Measurements from ENCODE around the gene CARMIL1. TPM values are rescaled to one million over a fixed set of nuclear protein-coding genes. Genes with fewer than 3 reads are reported as not detected.

Gene CARMIL1
- polyA plus RNA-seq, 1 of the 3 experiments (the other 2 are of a cell fraction), result 1.7 TPM

- Histone ChIP-seq H3K36me3 (replicated peaks in 1 of 2; ENCODE audit: control insufficient read depth in 1 of 2, insufficient read depth in 2 of 2, low read length in 1 of 2) (no peaks in the 10 kb centered on the region), H3K79me2 (ENCODE audit: insufficient read depth) (no peaks in the 10 kb centered on the region), H4K20me1 (ENCODE audit: insufficient read depth) (no peaks in the 10 kb centered on the region), H2AFZ (ENCODE audit: low read depth) (no peak overlapping the region), H3K9me3 (no peaks in the 10 kb centered on the region), H3K9me2 (no peaks in the 10 kb centered on the region), H3K4me2 (no peak overlapping the region), H3K4me3 (ENCODE audit: low read depth in 2 of 2, low read length in 1 of 2) (no peak overlapping the region), H3K27ac (ENCODE audit: low read depth in 2 of 2, low read length in 1 of 2) (no peak overlapping the region), H3K4me1 (ENCODE audit: control insufficient read depth in 1 of 2, insufficient read depth in 2 of 2, low read depth in 1 of 2, low read length in 1 of 2) (no peaks in the 10 kb centered on the region), H3K27me3 (ENCODE audit: insufficient read depth) (no peaks in the 10 kb centered on the region), H3F3A (replicated peaks; ENCODE audit: insufficient read depth) (peaks cover 6% of the 10 kb centered on the region), H3K9ac (no peak overlapping the region)
- WGBS (ENCODE audit: low lambda C conversion rate), result 77% methylated on average over 3 of the region's 3 CpGs
- no peak for DNase-seq
- no peak for TF ChIP-seq SIN3A (IDR thresholded peaks at IDR 0.05; ENCODE audit: borderline replicate concordance, low read depth, low read length)
- no peak for TF ChIP-seq YY1 (IDR thresholded peaks at IDR 0.05; ENCODE audit: low read depth)
- no peak for TF ChIP-seq FOXM1 (IDR thresholded peaks at IDR 0.05; ENCODE audit: low read depth)
- TF ChIP-seq EZH2phosphoT487 (IDR thresholded peaks at IDR 0.05; ENCODE audit: borderline replicate concordance, low read depth), result no peak
- TF ChIP-seq USF1 (IDR thresholded peaks at IDR 0.05; ENCODE audit: borderline replicate concordance, low read depth), result no peak
- no peak for TF ChIP-seq TEAD4 (IDR thresholded peaks at IDR 0.05; ENCODE audit: borderline replicate concordance, insufficient read depth)
- no peak for TF ChIP-seq FOSL2 (IDR thresholded peaks at IDR 0.05; ENCODE audit: borderline replicate concordance, low read depth)
- no peak for TF ChIP-seq POLR2AphosphoS5 (IDR thresholded peaks at IDR 0.05; ENCODE audit: low read depth, low read length)
- TF ChIP-seq EP300 (IDR thresholded peaks at IDR 0.05; ENCODE audit: borderline replicate concordance in 1 of 2, low read depth in 1 of 2, low read length in 1 of 2), result no peak
- TF ChIP-seq RFX5 (IDR thresholded peaks at IDR 0.05; ENCODE audit: low read length), result no peak
- TF ChIP-seq GABPA (IDR thresholded peaks at IDR 0.05; ENCODE audit: low read depth), result no peak
- no peak for TF ChIP-seq REST (IDR thresholded peaks at IDR 0.05; ENCODE audit: low read depth, low read length)
- no peak for TF ChIP-seq MAX (IDR thresholded peaks at IDR 0.05; ENCODE audit: low read depth)
- no peak for TF ChIP-seq SMC3 (IDR thresholded peaks at IDR 0.05; ENCODE audit: low read depth, low read length)
- no peak for TF ChIP-seq MEF2A (IDR thresholded peaks at IDR 0.05; ENCODE audit: borderline replicate concordance, low read depth)
- TF ChIP-seq NRF1 (IDR thresholded peaks at IDR 0.05; ENCODE audit: low read depth, low read length), result no peak
- CTCF ChIA-PET, result no interaction called here
- POLR2A ChIA-PET, result no interaction called here
These were observed 11.5 kb upstream of the CARMIL1 start for GRCh38 chr6:25267662-25268061.
